Hepatic stellate cell (primary cell): ENCODE measurements around the gene EQTN.

ENCODE experiments used
- DNase-seq: peaks from one replicate; pipeline ENCODE4 v3.0.0; 2011; ENCODE audit warnings: low spot score

Gene EQTN

GRCh38 chr9:27297050-27297449 is at the start of gene EQTN:
TSS of gene EQTN (minus strand) at chr9:27297150. CDS start at chr9:27297055, 95 bp downstream.
- DNase-seq, result no peak

GRCh38 chr9:27344776-27345175 is 47.8 kb upstream of the EQTN start:
- no peak for DNase-seq

DNA sequence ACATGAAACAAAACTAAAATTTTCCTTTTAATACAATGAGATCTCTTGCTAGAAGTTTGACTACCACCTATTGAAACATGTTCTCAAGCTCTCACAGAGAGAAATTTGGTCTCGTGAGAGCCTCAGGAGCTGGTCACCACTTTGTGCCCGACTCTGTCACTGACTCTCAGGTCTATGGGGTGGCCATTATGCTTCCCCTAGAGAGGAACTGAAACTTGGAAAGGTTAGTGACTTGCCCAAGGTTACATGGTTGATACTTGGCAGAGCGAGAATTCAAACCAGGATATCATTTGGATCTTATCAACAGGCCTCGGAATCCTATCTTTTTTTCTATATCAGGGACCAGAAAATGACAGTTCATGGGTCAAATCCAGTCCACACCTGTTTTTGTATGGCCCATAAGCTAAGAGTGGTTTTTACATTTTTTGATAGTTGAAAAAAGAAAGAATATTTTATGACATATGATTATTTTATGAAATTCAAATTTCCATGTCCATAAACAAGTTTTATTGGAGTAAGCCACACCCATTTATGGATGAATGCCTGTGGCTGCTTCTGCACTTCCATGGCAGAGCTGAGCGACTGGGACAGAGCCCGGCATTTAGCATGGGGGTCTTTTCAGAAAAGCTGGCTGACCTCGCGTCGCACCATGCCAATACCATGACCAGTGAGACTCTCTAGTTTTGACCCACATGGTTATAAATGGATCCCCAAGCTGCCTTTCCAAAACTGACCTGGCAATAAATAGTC is 44.8 kb upstream of the EQTN start:
- no peak for DNase-seq

DNA sequence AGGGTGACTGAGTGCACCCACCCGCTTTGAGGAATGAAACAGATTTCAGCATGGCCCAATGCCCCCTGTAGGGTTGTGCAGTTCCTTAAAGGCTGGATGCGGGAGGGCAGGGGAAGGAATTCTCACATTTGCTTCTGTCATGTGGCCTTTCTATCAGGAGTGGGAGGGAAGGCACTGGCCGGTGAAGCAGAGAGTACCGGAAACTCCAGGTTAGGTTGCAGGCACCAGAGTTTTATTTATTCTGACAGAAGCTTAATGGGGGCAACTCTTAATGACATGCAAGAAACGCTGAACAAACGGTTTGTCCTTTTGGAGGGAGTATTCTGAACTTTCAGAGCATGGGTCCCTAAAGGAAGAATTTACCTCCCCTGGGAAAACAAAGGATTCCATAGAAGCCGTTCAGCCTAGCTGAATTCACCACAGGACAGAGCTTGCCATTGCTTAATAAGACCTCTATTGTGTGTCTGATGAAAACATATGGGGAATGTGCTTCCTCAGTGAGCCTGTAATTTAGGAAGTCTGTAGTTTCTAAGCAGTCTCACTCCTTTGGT is 44.1 kb upstream of the EQTN start:
- no peak for DNase-seq

GRCh38 chr9:27340285-27340674 is 43.3 kb upstream of the EQTN start:
- DNase-seq, result no peak

DNA sequence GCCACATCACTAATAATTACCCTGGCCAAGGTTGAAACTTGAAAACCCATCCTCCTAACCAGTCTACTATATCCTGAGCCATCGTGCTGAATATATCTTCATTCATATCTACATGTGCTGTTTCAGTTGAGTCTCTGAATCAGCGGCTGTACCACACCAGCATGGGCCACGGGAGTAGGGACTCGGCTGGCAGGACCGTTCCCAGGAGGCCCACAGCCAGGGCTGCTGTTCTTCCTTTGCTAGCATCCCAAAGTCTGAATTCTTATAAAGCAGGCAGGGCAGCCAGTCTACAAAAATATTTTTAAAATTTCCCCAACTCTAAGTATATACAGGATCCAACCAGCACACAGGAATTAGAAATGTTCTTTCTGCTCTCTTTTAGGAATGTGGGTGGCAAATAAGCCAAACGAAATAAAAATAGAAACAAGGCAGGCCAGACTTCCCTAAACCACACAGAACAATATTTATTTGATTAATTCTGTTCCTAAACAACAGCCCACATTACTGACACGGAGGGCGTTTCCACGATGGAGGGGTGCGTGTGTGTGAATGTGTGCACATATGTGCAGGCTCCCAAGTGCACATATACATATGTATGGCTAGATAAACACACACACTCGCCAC is 42.8 kb upstream of the EQTN start:
- no peak for DNase-seq

GRCh38 chr9:27338527-27338903 is 41.6 kb upstream of the EQTN start:
- no peak for DNase-seq

DNA sequence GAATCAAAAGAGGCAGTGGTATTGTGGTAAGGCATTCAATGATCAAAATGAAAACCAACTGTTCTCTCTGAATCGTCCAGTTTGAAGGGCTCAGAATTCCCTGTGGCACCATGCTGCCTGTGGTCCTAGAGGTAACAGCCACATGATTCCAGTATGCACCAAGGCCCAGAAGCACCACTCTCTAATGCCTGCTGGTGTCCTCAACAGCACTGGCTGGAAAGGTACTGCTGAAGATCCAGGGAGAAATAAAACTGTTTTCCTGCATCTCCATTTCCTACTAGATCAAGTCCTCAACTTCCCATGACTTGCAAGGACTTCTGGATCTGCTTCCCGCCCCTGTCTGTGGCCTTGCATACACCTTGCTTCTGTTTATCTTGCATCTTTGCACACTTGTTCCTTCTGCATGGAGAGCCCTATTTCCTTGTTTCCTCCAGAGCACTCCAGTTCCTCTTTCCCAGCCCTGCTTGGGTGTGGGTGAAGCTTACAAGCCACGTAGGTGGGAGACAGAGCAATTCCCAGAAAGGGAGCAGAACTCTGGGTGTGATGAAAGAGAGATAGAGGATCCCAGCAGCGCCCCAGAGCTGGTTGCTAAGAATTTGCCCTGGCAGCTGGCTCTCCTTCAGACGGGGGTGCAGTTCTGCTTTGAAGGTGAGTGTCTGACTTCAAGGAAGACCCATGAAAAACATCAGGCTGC is 41.0 kb upstream of the EQTN start:
- no peak for DNase-seq

- DNase-seq, result no peak
Measured at GRCh38 chr9:27337236-27337635, 40.3 kb upstream of the EQTN start.

DNA sequence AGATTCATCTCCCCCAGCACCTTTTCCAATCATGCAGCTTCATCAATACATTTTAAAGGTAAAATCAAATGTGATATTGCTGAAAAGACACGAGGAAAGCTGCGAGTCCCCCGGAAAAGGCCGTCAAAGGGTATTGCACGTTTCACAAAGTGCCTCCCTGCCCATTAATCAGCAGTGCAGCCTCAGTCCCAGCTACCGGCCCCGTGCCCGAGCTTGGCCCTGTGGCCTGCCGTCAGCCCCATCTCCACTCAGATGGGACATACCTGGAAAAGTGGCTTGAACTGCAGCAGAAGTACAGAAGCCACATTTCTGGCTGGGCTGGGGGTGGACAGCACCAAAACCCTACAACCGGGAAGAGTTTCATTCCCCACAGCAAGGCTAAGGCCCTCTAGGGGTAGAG is 39.9 kb upstream of the EQTN start:
- no peak for DNase-seq

DNA sequence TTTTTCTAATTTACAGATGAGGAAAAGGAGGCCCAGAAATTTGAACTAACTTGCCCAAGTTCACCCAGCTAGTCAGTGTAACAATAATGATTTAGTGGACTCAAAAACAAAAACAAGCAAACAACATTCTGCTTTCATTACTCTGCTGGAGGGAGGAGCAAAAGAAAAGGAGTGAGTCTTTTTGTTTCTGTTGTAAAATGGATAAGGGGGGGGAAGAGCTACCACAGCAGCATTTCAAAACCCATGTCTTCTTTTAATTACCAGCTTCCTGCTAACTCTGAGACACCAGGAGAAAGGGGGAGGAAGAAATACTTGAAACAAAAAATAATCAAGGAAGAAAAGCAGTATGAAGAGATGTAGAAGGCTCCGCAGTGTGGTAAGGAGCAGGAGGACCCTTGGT is 39.2 kb upstream of the EQTN start:
- DNase-seq, result no peak

- no peak for DNase-seq
Measured at GRCh38 chr9:27335075-27335474, 38.1 kb upstream of the EQTN start.

- peak; percentile 72 for DNase-seq
Measured at GRCh38 chr9:27333241-27334052, 36.5 kb upstream of the EQTN start.

DNA sequence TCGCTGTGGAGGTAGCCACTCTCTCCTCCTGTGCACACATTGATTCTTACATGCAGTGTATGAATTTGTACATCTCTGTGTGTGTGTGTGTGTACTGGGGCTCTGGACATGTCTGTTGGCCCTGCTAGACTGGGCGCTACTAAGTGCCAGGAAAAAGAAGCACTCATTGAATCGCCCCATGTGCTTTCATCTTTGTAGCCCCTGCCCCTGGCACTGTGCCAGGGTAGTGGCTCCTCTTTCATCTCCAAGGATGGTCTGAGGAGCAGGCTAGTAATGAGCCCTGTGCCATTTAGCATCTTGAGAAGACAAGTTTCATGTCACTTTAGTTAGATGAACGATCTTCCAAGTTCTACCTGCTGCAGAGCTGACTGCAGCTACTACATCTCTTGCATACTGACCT is 34.4 kb upstream of the EQTN start:
- DNase-seq, result no peak

DNA sequence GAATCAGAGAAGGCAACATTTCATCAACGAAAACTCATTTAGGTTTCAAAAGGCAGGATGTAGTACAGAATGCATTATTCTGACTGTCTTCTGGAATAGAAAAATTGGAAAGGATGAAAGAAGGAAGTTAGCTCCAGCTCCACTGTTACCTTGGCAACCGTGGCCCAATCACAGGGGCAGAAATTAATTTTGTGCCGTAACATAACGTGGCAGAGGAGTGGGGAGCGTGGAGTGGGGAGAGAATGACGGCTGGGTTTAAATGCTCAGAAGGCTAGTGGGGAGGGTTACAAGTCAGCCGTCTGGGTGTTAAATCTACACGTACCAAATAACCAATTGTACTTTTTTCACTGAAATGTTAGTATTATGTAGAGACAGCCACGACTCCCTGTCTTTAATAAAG is 32.3 kb upstream of the EQTN start:
- DNase-seq, result no peak

DNA sequence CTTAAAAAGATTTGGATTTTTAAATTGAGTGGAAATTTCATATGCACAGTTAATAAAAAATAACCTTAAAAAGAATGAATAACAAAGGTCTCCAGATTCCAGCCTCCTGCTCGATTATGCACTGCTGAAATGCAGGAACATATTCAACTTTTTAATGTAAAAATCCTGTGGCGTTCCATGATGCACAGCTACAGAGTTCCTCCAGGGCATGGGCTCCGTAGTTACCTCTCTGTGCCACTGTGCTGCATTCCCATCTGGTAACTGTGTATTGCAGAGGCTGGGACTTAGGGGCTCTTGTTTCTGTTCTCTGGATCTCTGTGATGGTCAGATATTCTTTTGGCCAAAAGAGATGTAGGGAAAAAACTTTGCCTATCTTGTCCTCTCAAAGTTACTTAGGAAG is 31.5 kb upstream of the EQTN start:
- DNase-seq, result no peak

DNA sequence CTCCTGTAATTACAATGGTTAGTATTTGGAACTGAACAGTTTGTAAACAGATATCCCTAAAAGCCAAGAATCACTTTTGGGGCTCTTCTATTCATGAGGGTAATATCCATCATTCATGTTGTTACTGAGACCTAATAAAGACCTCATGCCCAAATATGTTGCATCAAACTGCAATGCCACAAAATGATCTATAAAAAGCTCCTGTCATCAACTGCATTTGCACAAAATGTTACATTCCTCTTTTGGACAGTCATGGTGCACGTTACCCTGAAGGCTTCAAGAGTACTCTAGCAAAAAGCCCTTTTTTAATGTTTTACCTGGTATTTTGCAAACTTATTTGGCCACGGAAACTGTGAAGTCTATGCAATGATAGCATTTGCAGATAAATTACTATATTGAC is 14.2 kb upstream of the EQTN start:
- no peak for DNase-seq

GRCh38 chr9:27310582-27310981 is 13.6 kb upstream of the EQTN start:
- no peak for DNase-seq

DNA sequence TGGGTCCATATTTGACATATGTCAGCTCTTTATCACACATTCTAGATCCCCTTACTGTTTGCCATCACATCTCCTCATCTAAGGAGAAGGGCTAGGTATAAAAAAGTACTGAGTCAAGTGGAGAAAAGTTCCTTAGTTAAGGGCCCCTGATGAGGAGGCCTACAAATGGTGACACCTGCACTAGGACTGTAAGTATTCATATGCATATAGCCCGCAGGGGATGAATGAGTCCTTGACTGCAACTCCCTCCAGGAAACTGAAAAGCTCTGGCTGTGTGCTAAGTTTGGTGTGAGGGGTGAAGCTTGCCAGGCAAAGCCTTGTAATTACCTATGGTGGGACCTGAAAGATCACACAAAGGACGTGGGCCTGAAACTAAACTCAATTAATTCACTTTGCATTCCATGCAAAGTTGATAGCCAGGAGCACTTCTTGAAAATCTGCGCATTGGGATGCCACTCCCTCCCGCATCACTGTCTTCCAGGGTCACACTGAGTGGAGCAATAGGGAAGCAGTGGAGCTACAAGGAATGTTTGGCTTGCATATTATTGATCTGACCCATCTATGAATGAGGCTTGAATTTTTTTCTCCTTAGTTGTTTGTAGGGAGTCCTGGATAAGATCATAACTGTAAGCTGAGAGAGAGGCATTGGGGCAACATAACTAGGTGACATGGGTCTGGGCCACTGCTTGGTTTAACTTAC is 11.9 kb upstream of the EQTN start:
- no peak for DNase-seq

DNA sequence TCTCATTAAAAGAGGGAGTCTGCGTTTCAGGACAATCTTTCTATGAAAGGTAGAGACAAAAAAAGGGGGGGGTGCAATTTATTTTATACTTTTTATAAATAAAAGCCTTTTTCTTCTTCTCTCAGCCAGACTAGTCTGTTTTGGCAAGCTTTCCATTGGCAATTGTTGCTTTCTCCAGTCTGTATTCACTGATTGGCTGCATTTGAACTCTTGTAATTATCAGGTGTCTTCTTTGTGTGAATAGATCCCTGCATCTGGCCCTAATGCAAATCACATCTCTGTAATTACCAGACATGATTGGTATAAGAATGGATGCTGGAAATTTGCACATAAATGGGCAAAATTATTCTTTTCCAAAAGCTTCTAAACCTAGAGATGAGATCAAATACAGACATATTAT is 7.6 kb upstream of the EQTN start:
- DNase-seq, result no peak

GRCh38 chr9:27303219-27303618 is 6.3 kb upstream of the EQTN start:
- peak; percentile 35 for DNase-seq

DNA sequence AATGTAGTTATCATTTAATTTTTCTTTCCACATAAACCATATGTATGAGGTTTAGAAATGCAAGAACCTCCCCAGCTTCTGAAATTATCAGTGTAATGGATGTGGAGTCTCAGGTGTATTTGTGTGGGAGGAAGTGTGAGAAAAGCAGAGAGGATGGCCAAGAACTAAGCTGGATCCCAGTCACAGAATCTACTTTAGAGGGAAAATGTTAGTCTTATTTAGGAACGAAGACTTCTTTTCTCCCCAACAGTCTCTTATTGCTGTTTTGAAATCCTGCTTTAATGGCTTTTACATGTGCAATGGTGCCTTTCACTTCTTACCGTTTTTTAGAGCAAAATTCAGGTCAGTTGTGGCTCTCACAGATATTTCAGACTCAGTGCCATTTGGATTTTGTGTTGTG is 3.0 kb downstream of the EQTN start:
- no peak for DNase-seq
